SJCRH30 (cell line): Measurements from ENCODE around the gene KCNJ18. TPM values are rescaled to one million over a fixed set of nuclear protein-coding genes. Genes with fewer than 3 reads are reported as not detected.
"Not testable (repeated sequence)": the region's sequence is repeated elsewhere in the genome, so short reads cannot be mapped to it uniquely, and the experiment has no call there.

Experiments
- DNase-seq, 2 experiments: peaks; one replicate each; pipeline ENCODE4 v3.0.0-alpha.2; 2015 to 2020
- H3K27ac ChIP-seq: fragments of 250-450 bp; sonication (Bioruptor Pico); 2 replicates; pipeline ENCODE4 v1.5.1; 2020; ENCODE audit warnings: mild to moderate bottlenecking, moderate library complexity
- H3K27me3 ChIP-seq: fragments of 250-450 bp; sonication (Bioruptor Pico); 2 replicates; pipeline ENCODE4 v1.5.1; 2020; ENCODE audit warnings: mild to moderate bottlenecking, moderate library complexity
- H3K36me3 ChIP-seq: fragments of 250-450 bp; sonication (Bioruptor Pico); 2 replicates; pipeline ENCODE4 v1.5.1; 2020; ENCODE audit warnings: mild to moderate bottlenecking, moderate library complexity
- H3K4me1 ChIP-seq: fragments of 250-450 bp; sonication (Bioruptor Pico); 2 replicates; pipeline ENCODE4 v1.5.1; 2020; ENCODE audit warnings: mild to moderate bottlenecking, moderate library complexity
- H3K4me3 ChIP-seq: fragments of 250-450 bp; sonication (Bioruptor Pico); 2 replicates; pipeline ENCODE4 v1.5.1; 2020; ENCODE audit warnings: mild to moderate bottlenecking, moderate library complexity
- H3K9me3 ChIP-seq: fragments of 250-450 bp; sonication (Bioruptor Pico); replicated peaks from 2 replicates; pipeline ENCODE4 v1.5.1; 2020; ENCODE audit warnings: mild to moderate bottlenecking, moderate library complexity
- total RNA-seq: library from RNA; depleted of rRNA; stranded (reverse); fragments of >200 nt; shearing (Covaris generic); gene quantifications from 2 replicates; pipeline ENCODE4 v1.2.3, GENCODE V29; 2014; rRNA removed

The KCNJ18 gene
- not detected in 2 replicates for total RNA-seq

- DNase-seq, result peak in 1 of 2 experiments; percentile 14
- not testable (repeated sequence) for H3K9me3 ChIP-seq, H3K27ac ChIP-seq, H3K4me3 ChIP-seq, H3K4me1 ChIP-seq, H3K36me3 ChIP-seq
- H3K27me3 ChIP-seq, result peaks cover 11% of the 10 kb centered on the region
These were observed at the start of gene KCNJ18 for GRCh38 chr17:21691883-21692703. Gene KCNJ18 (plus strand): TSS chr17:21692523. CDS start chr17:21702787, 10,264 bp downstream.

- H3K36me3 ChIP-seq, H3K4me3 ChIP-seq, DNase-seq, H3K9me3 ChIP-seq, H3K27ac ChIP-seq, H3K27me3 ChIP-seq, H3K4me1 ChIP-seq: not testable (repeated sequence)
These were observed 44.2 kb upstream of the KCNJ18 start for GRCh38 chr17:21648125-21648524.

GRCh38 chr17:21650043-21650442 is 42.3 kb upstream of the KCNJ18 start:
- not testable (repeated sequence) for H3K4me1 ChIP-seq, H3K4me3 ChIP-seq, H3K27ac ChIP-seq, H3K36me3 ChIP-seq, H3K27me3 ChIP-seq, H3K9me3 ChIP-seq, DNase-seq

- H3K36me3 ChIP-seq, H3K27ac ChIP-seq, H3K9me3 ChIP-seq, DNase-seq, H3K27me3 ChIP-seq, H3K4me1 ChIP-seq, H3K4me3 ChIP-seq: not testable (repeated sequence)
These were observed 40.3 kb upstream of the KCNJ18 start for GRCh38 chr17:21652049-21652448.

GRCh38 chr17:21653211-21653610 is 39.1 kb upstream of the KCNJ18 start:
- not testable (repeated sequence) for H3K27me3 ChIP-seq, H3K9me3 ChIP-seq, DNase-seq, H3K4me3 ChIP-seq, H3K4me1 ChIP-seq, H3K27ac ChIP-seq, H3K36me3 ChIP-seq

GRCh38 chr17:21656518-21657309 is 35.6 kb upstream of the KCNJ18 start:
- not testable (repeated sequence) for H3K4me3 ChIP-seq, H3K27me3 ChIP-seq, H3K4me1 ChIP-seq, DNase-seq, H3K27ac ChIP-seq, H3K9me3 ChIP-seq, H3K36me3 ChIP-seq

GRCh38 chr17:21659635-21660034 is 32.7 kb upstream of the KCNJ18 start:
- not testable (repeated sequence) for H3K4me1 ChIP-seq, H3K36me3 ChIP-seq, H3K27me3 ChIP-seq, H3K9me3 ChIP-seq, H3K4me3 ChIP-seq, H3K27ac ChIP-seq, DNase-seq

GRCh38 chr17:21661455-21661854 is 30.9 kb upstream of the KCNJ18 start:
- not testable (repeated sequence) for H3K9me3 ChIP-seq, DNase-seq, H3K4me1 ChIP-seq, H3K27ac ChIP-seq, H3K4me3 ChIP-seq, H3K27me3 ChIP-seq, H3K36me3 ChIP-seq

- H3K4me3 ChIP-seq, H3K36me3 ChIP-seq, H3K4me1 ChIP-seq, H3K27ac ChIP-seq, H3K9me3 ChIP-seq, DNase-seq: not testable (repeated sequence)
- peaks cover 13% of the 10 kb centered on the region for H3K27me3 ChIP-seq
These were observed 29.2 kb upstream of the KCNJ18 start for GRCh38 chr17:21663166-21663565.

- not testable (repeated sequence) for H3K4me1 ChIP-seq, H3K4me3 ChIP-seq, H3K36me3 ChIP-seq, H3K27ac ChIP-seq, DNase-seq, H3K9me3 ChIP-seq
- peaks cover 17% of the 10 kb centered on the region for H3K27me3 ChIP-seq
These were observed 28.5 kb upstream of the KCNJ18 start for GRCh38 chr17:21663614-21664474.

- not testable (repeated sequence) for H3K36me3 ChIP-seq, DNase-seq, H3K9me3 ChIP-seq, H3K27ac ChIP-seq, H3K4me3 ChIP-seq, H3K4me1 ChIP-seq
- peaks cover 23% of the 10 kb centered on the region for H3K27me3 ChIP-seq
These were observed 27.2 kb upstream of the KCNJ18 start for GRCh38 chr17:21665171-21665570.

GRCh38 chr17:21665935-21666493 is 26.3 kb upstream of the KCNJ18 start:
- not testable (repeated sequence) for H3K27ac ChIP-seq, DNase-seq, H3K36me3 ChIP-seq, H3K4me1 ChIP-seq, H3K9me3 ChIP-seq, H3K4me3 ChIP-seq
- peaks cover 28% of the 10 kb centered on the region for H3K27me3 ChIP-seq

GRCh38 chr17:21666711-21667412 is 25.5 kb upstream of the KCNJ18 start:
- not testable (repeated sequence) for H3K36me3 ChIP-seq, H3K27ac ChIP-seq, DNase-seq, H3K4me1 ChIP-seq, H3K9me3 ChIP-seq, H3K4me3 ChIP-seq
- peaks cover 34% of the 10 kb centered on the region for H3K27me3 ChIP-seq
